Measurements from ENCODE around the gene PRKAB1. TPM values are rescaled to one million over a fixed set of nuclear protein-coding genes. Genes with fewer than 3 reads are reported as not detected.

Gene PRKAB1
- total RNA-seq, 1 experiment from 2014 or later = 30.0 TPM

DNA sequence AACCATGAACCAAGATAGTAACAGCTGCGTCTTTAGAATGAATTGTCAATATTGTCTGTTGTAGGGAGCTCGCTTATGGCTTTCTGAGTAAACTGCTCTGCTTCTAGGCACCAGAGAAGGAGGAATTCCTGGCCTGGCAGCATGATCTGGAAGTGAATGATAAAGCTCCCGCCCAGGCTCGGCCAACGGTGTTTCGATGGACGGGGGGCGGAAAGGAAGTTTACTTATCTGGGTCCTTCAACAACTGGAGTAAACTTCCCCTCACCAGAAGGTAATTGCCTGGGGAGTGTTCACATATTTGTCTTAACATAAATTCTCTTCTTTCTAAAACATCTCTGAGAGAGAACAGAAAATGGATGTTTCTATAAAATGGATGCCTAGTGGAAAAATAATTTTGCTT, 4.3 kb downstream of the PRKAB1 start:
- TF ChIP-seq EZH2 (IDR thresholded peaks at IDR 0.05; ENCODE audit: low read depth) = no peak
- TF ChIP-seq, protein P1, sequence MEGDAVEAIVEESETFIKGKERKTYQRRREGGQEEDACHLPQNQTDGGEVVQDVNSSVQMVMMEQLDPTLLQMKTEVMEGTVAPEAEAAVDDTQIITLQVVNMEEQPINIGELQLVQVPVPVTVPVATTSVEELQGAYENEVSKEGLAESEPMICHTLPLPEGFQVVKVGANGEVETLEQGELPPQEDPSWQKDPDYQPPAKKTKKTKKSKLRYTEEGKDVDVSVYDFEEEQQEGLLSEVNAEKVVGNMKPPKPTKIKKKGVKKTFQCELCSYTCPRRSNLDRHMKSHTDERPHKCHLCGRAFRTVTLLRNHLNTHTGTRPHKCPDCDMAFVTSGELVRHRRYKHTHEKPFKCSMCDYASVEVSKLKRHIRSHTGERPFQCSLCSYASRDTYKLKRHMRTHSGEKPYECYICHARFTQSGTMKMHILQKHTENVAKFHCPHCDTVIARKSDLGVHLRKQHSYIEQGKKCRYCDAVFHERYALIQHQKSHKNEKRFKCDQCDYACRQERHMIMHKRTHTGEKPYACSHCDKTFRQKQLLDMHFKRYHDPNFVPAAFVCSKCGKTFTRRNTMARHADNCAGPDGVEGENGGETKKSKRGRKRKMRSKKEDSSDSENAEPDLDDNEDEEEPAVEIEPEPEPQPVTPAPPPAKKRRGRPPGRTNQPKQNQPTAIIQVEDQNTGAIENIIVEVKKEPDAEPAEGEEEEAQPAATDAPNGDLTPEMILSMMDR (conservative IDR thresholded peaks at IDR 0.05) = no peak
- intact Hi-C loops (cut with micrococcal nuclease; ENCODE audit: unreplicated experiment) = no loop called here
- BruUV-seq (replicated peaks) = no TSS peak
- Histone ChIP-seq H3K79me2 (ENCODE audit: low read depth) (peaks cover 40% of the 10 kb centered on the region), H3K4me2 (no peak overlapping the region), H3K27ac (no peak overlapping the region), H3K27me3 (ENCODE audit: insufficient read depth, low read depth) (no peaks in the 10 kb centered on the region), H3K36me3 (ENCODE audit: low read depth) (peaks cover 45% of the 10 kb centered on the region), H3K9me3 (ENCODE audit: insufficient read depth, low read depth) (no peaks in the 10 kb centered on the region), H3K4me3 (no peak overlapping the region), H3K4me1 (replicated peaks; ENCODE audit: insufficient read depth) (peaks cover 38% of the 10 kb centered on the region), H3K9me2 (ENCODE audit: insufficient read depth) (no peaks in the 10 kb centered on the region), H4K20me1 (ENCODE audit: insufficient read depth) (0 out of 2 replicates have a peak, but pooled peaks cover 10% of the 10 kb centered on the region), H3F3A (ENCODE audit: insufficient read depth, low read depth) (peaks cover 40% of the 10 kb centered on the region), H2AFZ (no peak overlapping the region)
- no peak for DNase-seq
- ChIA-PET CTCF (interaction anchor here (0.6 kb wide), 1 partner anchor 231 kb away, joined by 3 read pairs; no protein-coding TSS in a partner anchor), POLR2A (ENCODE audit: unreplicated experiment) (no interaction called here)

DNA sequence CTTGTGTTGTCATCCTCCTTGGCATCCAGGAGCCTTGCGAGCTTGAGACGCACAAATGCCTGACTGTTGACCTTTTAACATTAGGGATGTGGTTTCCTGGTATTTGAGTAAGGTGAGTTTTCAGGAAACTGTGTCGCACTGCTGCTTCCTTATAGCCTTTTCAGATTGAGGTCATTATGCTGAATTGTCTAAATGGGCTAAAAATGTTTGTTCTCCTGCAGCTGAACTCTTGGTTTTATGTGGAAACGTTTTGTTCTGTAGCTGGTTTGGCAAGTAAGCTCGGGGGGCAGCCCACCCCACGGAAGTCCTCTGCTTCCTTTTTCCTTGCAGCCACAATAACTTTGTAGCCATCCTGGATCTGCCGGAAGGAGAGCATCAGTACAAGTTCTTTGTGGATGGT, 5.7 kb downstream of the PRKAB1 start:
- peak in 1 of 2 experiments; percentile 85 for DNase-seq
- Histone ChIP-seq H3K79me2 (ENCODE audit: low read depth) (peaks cover 33% of the 10 kb centered on the region), H4K20me1 (ENCODE audit: insufficient read depth) (0 out of 2 replicates have a peak, but pooled peaks cover 10% of the 10 kb centered on the region), H3K9me3 (ENCODE audit: insufficient read depth, low read depth) (no peaks in the 10 kb centered on the region), H3K4me2 (no peak overlapping the region), H3K9me2 (ENCODE audit: insufficient read depth) (no peaks in the 10 kb centered on the region), H3F3A (ENCODE audit: insufficient read depth, low read depth) (peaks cover 33% of the 10 kb centered on the region), H3K4me1 (replicated peaks; ENCODE audit: insufficient read depth) (peaks cover 35% of the 10 kb centered on the region), H3K4me3 (no peak overlapping the region), H2AFZ (no peak overlapping the region), H3K27me3 (ENCODE audit: insufficient read depth, low read depth) (no peaks in the 10 kb centered on the region), H3K27ac (peak overlapping the region; percentile 47), H3K36me3 (ENCODE audit: low read depth) (peaks cover 58% of the 10 kb centered on the region)
- intact Hi-C loops (cut with micrococcal nuclease; ENCODE audit: unreplicated experiment) = no loop called here
- no peak for TF ChIP-seq EZH2 (IDR thresholded peaks at IDR 0.05; ENCODE audit: low read depth)
- TF ChIP-seq, protein P1 (conservative IDR thresholded peaks at IDR 0.05) = no peak
- ChIA-PET CTCF (no interaction called here), POLR2A (ENCODE audit: unreplicated experiment) (no interaction called here)
- BruUV-seq (replicated peaks) = no TSS peak

- Histone ChIP-seq H3K9me2 (ENCODE audit: insufficient read depth) (no peaks in the 10 kb centered on the region), H3K4me2 (no peak overlapping the region), H3K79me2 (ENCODE audit: low read depth) (peaks cover 26% of the 10 kb centered on the region), H3K4me3 (no peak overlapping the region), H3K4me1 (replicated peaks; ENCODE audit: insufficient read depth) (peaks cover 33% of the 10 kb centered on the region), H3K27ac (peak overlapping the region; percentile 47), H4K20me1 (ENCODE audit: insufficient read depth) (0 out of 2 replicates have a peak, but pooled peaks cover 10% of the 10 kb centered on the region), H3K36me3 (ENCODE audit: low read depth) (peaks cover 64% of the 10 kb centered on the region), H3F3A (ENCODE audit: insufficient read depth, low read depth) (peaks cover 31% of the 10 kb centered on the region), H3K9me3 (ENCODE audit: insufficient read depth, low read depth) (no peaks in the 10 kb centered on the region), H2AFZ (no peak overlapping the region), H3K27me3 (ENCODE audit: insufficient read depth, low read depth) (no peaks in the 10 kb centered on the region)
- ChIA-PET CTCF (interaction anchor here (0.6 kb wide), 1 partner anchor 551 kb away, joined by 3 read pairs; no protein-coding TSS in a partner anchor), POLR2A (ENCODE audit: unreplicated experiment) (no interaction called here)
- intact Hi-C loops (cut with micrococcal nuclease; ENCODE audit: unreplicated experiment) = no loop called here
- DNase-seq = peak; percentile 74 to 77
- no TSS peak for BruUV-seq (replicated peaks)
- no peak for TF ChIP-seq EZH2 (IDR thresholded peaks at IDR 0.05; ENCODE audit: low read depth)
- TF ChIP-seq, protein P1 (conservative IDR thresholded peaks at IDR 0.05) = no peak
Measured at GRCh38 chr12:119674560-119674959, 6.6 kb downstream of the PRKAB1 start.
